Erythroblast (primary cell): ENCODE measurements around the gene PIR.

Experiments
- DNase-seq, 2 experiments: peaks; one replicate each; lab custom pipeline; 2025; lab: John Stamatoyannopoulos, UW
- GATA1 ChIP-seq: IDR thresholded peaks from 2 replicates; pipeline ENCODE4 v1.6.1; 2011; ENCODE audit warnings: low read depth, mild to moderate bottlenecking, control low read depth, low read length, moderate library complexity
- POLR2A ChIP-seq: IDR thresholded peaks from 2 replicates; pipeline ENCODE4 v1.6.1; 2011; ENCODE audit warnings: mild to moderate bottlenecking, low read length

Gene PIR

DNA sequence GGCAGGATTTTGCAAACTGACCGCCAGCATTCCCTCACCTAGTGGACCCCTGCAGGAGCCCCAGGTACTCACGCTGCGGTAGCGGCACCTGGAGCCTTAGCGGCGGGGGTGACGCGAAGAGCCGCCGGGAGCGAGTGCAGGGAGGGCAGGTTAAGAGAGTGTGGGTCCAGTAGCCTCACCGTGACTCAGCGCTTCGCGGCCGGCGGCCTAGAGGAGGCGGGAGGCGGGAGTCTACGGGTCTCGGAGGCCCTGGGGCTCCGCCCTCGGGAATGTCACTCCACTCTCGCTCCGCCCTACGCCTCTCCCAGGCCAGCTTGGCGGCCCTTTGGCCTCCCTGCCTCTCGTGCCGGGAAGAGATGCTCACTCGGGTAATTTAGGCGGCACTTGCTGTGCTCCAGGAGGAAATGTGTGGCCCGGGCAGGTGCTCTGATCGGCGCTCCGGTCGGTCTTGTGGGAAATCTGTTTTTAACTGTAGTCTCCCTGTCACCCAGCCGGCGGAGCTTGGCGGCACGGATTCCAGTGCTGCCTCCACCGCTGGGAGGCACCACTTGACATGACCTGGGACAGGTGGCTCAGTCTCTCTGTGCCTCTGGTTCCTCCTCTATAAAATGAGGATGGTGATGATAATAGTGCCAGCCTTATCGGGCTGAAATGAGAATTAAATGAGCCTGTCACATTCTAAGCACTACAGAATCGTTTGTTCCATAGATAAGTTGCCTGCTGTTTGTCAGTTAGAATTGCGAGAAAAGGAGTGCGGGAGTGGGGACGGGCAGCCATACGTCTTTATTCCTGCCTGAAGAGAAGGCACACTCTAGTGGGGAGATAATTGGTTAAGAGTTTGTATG lies at the start of gene PIR:
Gene PIR (minus strand): TSS at position 216 of the 845 bp plus-strand sequence. CDS start 2,076 bp downstream, outside the sequence.
- DNase-seq = peak; percentile 87 to 91

DNA sequence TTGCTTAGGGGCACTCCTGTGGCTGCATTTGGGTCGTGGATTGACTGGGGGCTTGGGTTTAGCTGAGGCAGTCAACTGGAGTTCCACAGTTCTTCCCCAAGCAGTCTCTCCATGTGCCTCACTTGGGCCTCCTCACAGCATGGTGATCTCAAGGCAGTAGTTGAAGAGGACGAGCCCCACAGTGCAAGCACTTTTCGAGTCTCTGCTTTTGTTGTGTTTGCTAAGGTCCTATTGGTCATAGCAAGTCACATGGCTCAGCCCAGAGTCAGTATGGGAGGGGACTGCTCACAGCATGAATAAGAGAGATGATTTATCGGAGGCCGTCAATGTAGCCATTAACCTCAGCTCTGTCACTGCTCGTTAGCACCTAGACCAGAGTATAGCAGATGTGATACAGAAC lies 37.2 kb upstream of the PIR start:
- no peak for DNase-seq
- no peak for TF ChIP-seq POLR2A
- TF ChIP-seq GATA1 = no peak

More for the DNA sequence above, at the start of gene PIR:
- TF ChIP-seq GATA1 = no peak
- TF ChIP-seq POLR2A = peak; percentile 67

DNA sequence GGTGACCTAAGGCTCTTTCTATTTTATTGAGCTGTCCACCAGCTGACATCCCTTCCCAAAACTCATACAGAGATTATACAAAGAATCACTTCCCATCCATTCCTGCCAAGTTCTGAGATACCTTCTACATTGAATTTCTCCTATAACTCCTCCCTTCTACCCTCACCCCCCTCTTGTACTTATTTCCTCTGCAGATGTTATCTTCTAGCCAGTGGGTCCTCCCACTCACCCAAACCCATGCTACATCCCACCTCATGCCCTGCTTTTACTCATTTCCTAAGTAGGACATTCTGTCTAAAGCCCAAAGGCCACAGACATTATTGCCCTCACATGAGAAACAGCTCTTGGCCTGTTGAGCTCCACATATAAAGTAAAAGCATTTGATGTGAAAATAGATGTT lies 36.0 kb upstream of the PIR start:
- no peak for DNase-seq
- TF ChIP-seq POLR2A (no peak), GATA1 (no peak)

DNA sequence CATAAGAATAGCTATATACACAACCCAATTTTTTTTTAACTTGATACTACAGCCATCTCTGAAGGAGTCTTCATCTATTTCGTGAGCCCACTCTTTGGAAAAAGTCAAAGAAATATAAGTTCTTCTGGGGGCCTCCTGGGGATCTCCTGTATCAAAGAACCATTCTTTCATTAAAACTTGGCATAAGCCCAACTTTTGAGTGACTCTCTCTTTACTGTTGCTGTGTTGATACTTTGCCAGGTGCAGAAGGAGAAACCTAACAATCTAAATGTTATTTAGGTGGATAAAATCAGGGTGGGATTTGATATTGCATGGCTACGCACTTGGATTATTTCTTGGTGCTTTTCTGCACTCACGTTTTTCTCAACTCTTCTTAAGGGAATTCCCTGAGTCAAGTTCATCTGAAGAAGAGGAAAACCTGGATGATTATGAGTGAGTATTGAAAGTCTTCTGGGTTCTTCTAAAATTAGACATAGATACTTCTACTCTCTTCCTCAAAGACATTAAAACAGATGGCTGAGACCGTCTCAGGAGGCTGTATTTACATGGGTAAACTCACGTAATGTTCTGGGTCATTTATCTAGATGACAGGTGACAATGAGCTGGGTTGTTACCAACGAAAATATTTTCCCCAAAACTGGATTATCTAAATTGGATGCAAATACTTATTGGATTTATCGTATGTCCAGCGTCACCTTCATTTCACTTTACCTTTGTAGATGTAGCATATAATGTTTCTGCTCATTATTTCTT lies 32.7 kb upstream of the PIR start:
- no peak for TF ChIP-seq GATA1
- no peak for TF ChIP-seq POLR2A
- no peak for DNase-seq

DNA sequence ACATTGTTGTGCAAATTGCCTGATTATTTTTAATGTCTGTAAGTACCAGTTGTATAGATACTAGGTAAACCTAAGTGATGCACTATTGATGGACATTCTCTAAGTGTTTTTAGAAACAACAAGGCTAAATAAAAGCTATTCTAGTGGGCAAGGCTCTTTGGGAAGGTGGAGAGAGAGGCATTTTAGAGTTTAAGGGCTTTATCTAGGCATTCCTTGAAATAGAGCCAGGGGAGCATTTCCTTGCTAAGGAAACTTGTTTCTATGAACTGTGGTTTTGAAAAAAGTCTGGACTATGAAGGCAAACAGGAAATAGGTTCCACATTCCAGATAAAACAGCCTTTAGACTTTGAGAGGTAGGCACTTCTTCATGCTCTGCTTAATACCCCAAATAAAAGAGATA lies 31.3 kb upstream of the PIR start:
- TF ChIP-seq POLR2A (no peak), GATA1 (no peak)
- DNase-seq = no peak

DNA sequence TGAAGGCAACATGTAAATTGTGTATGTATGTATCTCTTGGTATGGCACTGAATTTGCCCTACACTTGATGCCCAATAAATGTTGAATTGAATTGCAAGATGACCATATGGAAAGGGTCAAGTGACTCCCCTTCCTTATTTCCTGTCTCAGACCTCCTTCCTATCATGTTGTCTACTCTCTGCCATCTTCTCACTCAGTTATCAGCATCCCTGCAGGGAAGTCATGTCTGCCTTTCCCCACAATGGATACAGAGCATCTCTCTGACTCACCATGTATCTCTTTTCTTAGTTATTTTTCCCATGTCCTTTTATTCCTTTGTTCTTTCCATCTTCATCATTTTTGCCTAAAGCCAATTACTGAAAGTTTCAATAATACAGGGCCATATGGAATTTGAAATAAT lies 30.0 kb upstream of the PIR start:
- TF ChIP-seq POLR2A (no peak), GATA1 (no peak)
- no peak for DNase-seq

DNA sequence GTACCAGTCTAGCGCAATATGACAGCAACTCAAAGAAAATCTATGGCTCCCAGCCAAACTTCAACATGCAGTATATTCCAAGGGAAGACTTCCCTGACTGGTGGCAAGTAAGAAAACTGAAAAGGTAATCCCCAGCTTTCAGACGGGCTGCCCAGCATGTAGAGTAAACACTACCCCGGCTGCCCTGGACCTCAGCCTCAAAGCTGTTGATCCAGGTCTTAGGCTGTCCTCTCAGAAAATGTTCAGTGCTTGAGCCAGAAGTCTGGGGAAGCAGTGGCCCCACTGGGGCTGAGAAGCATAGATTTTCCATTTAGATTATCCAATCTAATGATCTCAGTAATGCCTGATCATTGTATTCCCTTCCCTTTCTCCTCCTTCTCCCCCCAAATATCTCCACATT lies 29.3 kb upstream of the PIR start:
- no peak for DNase-seq
- TF ChIP-seq GATA1 (no peak), POLR2A (no peak)

DNA sequence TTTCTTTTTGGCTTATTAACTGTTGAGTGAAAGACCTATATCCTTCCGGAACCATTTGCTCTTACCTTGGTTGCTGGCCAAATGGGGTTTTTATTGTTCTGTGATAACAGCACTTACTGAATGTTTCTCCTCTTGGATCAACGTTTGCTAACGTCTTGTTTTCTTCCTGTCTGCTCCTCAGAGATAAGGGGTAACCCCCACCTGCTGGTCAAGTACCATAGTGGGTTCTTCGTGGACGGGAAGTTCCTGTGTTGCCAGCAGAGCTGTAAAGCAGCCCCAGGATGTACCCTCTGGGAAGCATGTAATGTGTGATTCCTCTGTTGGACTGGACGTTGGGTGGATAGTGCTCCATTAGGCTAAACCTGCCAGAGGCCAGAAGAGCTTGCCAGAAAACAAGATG lies 22.8 kb upstream of the PIR start:
- DNase-seq = peak; percentile 6 to 58
- no peak for TF ChIP-seq POLR2A
- TF ChIP-seq GATA1 = no peak

DNA sequence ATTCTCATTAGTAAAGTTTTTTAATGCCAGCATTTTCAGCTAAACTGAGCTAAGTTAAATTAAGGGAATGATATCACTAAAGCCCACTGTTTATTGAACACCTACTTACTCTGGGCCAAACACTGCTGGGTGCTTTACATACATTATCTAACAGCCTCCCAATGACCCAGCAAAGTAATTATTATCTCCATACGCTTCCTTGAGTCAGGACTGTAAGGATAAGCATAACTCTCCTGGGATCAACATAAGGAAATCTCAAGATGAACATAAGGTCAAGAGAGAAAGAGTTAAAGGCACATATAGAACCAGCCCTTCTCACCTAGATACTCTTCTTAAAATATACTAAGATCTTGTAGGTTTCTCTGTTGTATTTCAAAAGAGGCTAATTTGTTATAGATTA lies 21.1 kb upstream of the PIR start:
- no peak for DNase-seq
- TF ChIP-seq POLR2A = no peak
- no peak for TF ChIP-seq GATA1

DNA sequence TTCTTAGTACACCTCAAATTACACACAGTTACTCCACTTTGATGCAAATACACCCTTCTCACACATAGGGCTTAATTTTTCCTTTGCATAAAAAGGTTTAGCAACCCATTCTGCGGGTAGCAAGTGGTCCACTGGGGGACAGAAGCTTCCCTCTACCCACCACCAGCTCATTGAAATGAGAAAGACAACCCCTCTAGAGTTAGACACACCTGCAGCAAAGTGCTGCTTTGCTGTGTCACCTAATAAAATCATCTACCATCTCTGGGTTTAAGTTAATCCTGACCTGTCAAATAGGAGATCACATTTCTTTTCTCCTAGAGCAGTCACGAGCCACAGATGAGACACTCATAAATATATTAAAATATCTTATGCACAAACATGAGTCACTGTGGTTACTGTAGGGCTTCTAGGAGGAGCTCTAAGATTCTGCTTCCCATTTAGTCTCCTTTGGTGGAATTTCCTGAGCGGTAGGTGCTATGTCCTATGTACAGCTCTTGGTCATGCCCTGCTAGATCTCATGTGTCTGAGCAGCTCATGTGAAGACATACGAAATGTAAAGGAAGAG lies 19.4 kb upstream of the PIR start:
- TF ChIP-seq GATA1 = no peak
- TF ChIP-seq POLR2A = no peak
- DNase-seq = no peak

DNA sequence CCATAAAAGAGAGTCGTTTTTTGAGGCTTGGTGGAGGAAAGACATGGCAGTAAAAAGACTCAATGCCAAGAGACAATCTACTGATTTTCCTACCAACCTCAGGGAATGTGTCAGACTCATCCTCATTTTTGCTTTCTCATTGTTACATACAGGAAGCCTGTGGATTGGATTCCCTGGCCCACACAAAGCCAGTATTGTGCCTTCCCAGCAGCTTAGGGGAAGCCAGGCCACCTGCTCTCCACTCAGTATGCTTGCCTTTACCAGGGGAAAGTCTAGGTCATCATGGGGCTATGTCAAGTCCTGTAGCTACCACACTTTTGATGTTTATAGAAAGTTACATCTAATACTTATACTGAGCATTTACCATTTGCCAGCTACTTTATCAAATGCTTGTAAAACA lies 18.4 kb upstream of the PIR start:
- no peak for TF ChIP-seq GATA1
- TF ChIP-seq POLR2A = no peak
- no peak for DNase-seq

DNA sequence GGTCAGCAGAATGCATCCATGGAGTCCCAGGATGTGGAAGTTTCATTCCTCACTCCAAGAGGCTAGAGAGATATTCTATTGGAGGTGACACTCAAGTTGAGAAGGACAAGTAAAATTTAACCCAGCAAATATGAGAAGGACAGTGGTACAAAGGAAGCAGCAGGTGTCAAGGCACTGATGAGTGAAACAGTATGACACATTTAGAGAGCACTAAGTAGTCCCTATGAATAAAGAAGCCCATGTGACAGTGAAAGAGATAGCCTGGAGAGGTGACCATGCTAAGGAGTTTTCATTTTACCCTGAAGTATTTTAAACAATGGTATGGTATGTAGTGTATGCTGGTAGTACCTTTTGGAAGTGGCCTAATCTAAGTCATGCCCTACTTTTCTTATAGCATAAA lies 16.7 kb upstream of the PIR start:
- DNase-seq = no peak
- TF ChIP-seq POLR2A (no peak), GATA1 (no peak)

DNA sequence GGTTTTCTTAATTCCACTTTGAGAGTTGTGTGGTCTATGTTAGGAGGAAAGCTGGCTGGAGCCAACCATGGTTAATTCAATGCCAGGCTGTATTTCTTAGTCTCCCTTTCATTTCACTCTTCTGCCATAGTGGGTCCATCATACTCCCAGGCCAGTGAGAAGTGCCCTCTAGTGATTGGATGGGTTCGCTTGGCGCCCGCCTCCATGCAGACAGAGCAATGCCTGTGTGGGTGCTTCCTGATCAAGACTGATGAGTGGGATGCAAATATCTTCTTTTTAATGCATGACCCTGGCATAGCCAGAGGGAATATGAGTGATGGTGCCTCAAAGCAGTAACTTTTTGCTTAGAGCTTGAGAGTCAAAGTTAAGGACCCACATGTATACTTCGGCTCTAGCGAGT lies 13.9 kb upstream of the PIR start:
- DNase-seq = no peak
- TF ChIP-seq POLR2A (no peak), GATA1 (no peak)

DNA sequence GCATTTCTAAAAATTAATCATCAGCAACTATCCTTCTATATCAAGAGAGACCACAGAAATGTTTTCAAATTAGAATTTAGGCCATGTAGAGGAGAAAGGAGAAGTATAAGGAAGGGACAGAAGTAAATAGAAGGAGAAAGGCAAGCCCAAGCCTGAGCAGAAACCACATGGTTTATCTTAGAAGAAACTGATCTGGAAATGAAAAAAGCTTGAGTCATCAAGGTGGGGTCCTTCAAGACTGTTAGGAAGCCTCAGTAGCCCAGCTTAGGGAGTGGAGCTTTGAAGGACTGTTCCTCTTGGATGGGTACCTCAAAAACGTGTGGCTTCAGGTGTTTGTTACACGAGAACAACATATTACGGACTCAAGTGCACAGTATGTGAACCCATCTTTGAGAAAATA lies 12.0 kb upstream of the PIR start:
- peak; percentile 10 to 34 for DNase-seq
- no peak for TF ChIP-seq POLR2A
- TF ChIP-seq GATA1 = no peak
